Body of pancreas (tissue), 4 donors: Measurements from ENCODE around the gene SLC1A5. TPM values are rescaled to one million over a fixed set of nuclear protein-coding genes. Genes with fewer than 3 reads are reported as not detected.

Source experiments
- ATAC-seq: fragments of 150-250 bp; one replicate; pipeline ENCODE4 v1.9.1; 2016
- DNase-seq, 4 donors: peaks; one replicate each; pipeline ENCODE4 v3.0.0-alpha.2; 2019
- H3K27ac ChIP-seq, 4 donors: fragments of 200-600 bp; sonication (generic); 1 replicate in 3 of 4; 2 replicates in 1 of 4; pipeline versions ENCODE4 v1.5.1 to v1.6.1; 2016 to 2019; ENCODE audit warnings: mild to moderate bottlenecking in 1 of 4, mixed read lengths in 1 of 4, moderate library complexity in 1 of 4
- H3K27me3 ChIP-seq, 2 donors: fragments of 200-600 bp; sonication (generic); one replicate each; pipeline ENCODE4 v1.6.0; 2016; ENCODE audit warnings: mild to moderate bottlenecking in 1 of 2
- H3K36me3 ChIP-seq, 2 donors: fragments of 200-600 bp; sonication (generic); replicated peaks in 1 of 2; 2 replicates each; pipeline ENCODE4 v1.5.1; 2016; ENCODE audit warnings: low read depth in 2 of 2; ENCODE audit not compliant: insufficient read depth in 1 of 2
- H3K4me1 ChIP-seq: fragments of 200-600 bp; sonication (generic); one replicate; pipeline ENCODE4 v1.6.0; 2016
- H3K4me3 ChIP-seq, 2 donors: fragments of 200-600 bp; sonication (generic); 1 replicate in 1 of 2; 2 replicates in 1 of 2; pipeline ENCODE4 v1.5.1; 2016 to 2019
- H3K9me3 ChIP-seq, 3 donors: fragments of 200-600 bp; sonication (generic); 1 replicate in 2 of 3; 2 replicates in 1 of 3; pipeline ENCODE4 v1.5.1; 2016
- CTCF ChIP-seq, 7 experiments: fragments of 450-650 bp in 4 of 7; fragments of 200-600 bp in 3 of 7; sonication (generic) in 3 of 7; IDR thresholded peaks; one replicate each; pipeline ENCODE4 v1.5.1; 2016 to 2019; ENCODE audit warnings: antibody characterized with exemption in 7 of 7
- POLR2A ChIP-seq, 3 donors: fragments of 450-650 bp; IDR thresholded peaks; one replicate each; pipeline ENCODE4 v1.6.1; 2016; ENCODE audit warnings: antibody characterized with exemption in 3 of 3, mild to moderate bottlenecking in 2 of 3
- WGBS, 2 donors: methylation state at CpG; one replicate each; pipeline ENCODE4 v1.1.5; 2017; 5-methylcytosine and 5-hydroxymethylcytosine counted together
- intact Hi-C: fragments of 100-400 bp; cut with DNase I; formaldehyde crosslinking; loops from one replicate; pipeline ENCODE4 v1.15.1; 2023
- total RNA-seq, 2 donors: library from RNA; depleted of rRNA; stranded (reverse); fragments of >200 nt; gene quantifications; one replicate each; pipeline ENCODE4 v1.1.0, GENCODE V29; 2016

Gene SLC1A5
- total RNA-seq, 2 donors from 2014 or later: 31.4 to 39.2 TPM

- Histone ChIP-seq H3K36me3 (no peaks in the 10 kb centered on the region), H3K27me3 (no peaks in the 10 kb centered on the region), H3K4me1 (no peaks in the 10 kb centered on the region), H3K4me3 (no peak overlapping the region), H3K9me3 (no peaks in the 10 kb centered on the region), H3K27ac (no peak overlapping the region)
- TF ChIP-seq POLR2A (IDR thresholded peaks at IDR 0.05) (no peak), CTCF (IDR thresholded peaks at IDR 0.05) (no peak)
- no peak for DNase-seq
- whole genome bisulfite sequencing, 2 donors: 89 to 90% methylated on average over 5 of the region's 5 CpGs
- intact Hi-C loops: no loop called here
- ATAC-seq: no peak
Observed at GRCh38 chr19:46802152-46802551, 13.8 kb upstream of the SLC1A5 start.

DNA sequence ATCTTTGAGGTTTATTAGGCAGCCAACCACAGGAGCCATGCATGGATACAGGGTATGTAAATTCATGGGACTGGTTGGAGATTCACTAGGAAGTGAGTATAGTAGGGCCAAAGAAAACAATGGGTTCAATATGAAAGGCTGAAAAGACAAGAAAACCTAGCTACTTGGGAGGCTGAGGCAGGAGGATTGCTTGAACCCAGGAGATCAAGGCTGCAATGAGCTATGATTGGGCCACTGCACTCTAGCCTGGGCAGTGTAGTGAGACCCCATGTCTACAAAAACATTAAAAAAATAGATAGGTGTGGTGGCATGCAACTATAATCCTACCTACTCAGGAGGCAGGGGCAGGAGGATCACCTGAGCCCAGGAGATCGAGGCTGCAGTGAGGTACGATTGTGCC lies 10.3 kb upstream of the SLC1A5 start:
- no peak overlapping the region for H3K27ac ChIP-seq
- intact Hi-C loops: no loop called here
- DNase-seq (no peak), ATAC-seq (no peak)
- WGBS, 2 donors: 96 to 100% methylated on average over 2 of the region's 2 CpGs
- no peaks in the 10 kb centered on the region for H3K4me1 ChIP-seq
- no peaks in the 10 kb centered on the region for H3K27me3 ChIP-seq
- H3K9me3 ChIP-seq: no peaks in the 10 kb centered on the region
- no peaks in the 10 kb centered on the region for H3K36me3 ChIP-seq
- no peak overlapping the region for H3K4me3 ChIP-seq
- TF ChIP-seq POLR2A (IDR thresholded peaks at IDR 0.05) (no peak), CTCF (IDR thresholded peaks at IDR 0.05) (no peak)

GRCh38 chr19:46797881-46798280 lies 9.5 kb upstream of the SLC1A5 start:
- intact Hi-C loops: no loop called here

DNA sequence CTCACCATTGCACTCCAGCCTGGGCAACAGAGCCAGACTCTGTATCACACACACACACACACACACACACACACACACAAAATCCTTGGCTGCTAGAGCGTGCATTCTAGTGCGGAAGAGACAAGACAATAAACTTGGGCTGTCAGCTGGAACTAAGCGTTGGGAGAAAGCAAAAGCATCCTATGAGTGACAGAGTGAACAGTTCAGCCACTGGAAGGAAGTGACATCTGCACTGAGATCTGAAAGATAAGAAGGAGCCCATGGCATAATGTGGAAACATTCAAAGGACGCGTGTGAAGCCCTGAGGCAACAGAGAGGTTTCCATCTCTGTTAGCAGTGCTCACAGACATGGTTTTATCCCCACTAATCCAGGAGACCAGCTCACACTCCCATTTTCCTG lies 3.5 kb upstream of the SLC1A5 start:
- WGBS, 2 donors: 50 to 90% methylated on average over 5 of the region's 5 CpGs
- Histone ChIP-seq H3K27ac (no peak overlapping the region), H3K36me3 (no peaks in the 10 kb centered on the region), H3K27me3 (no peaks in the 10 kb centered on the region), H3K4me1 (peaks cover 14% of the 10 kb centered on the region), H3K9me3 (no peaks in the 10 kb centered on the region), H3K4me3 (no peak overlapping the region)
- intact Hi-C loops: no loop called here
- no peak for TF ChIP-seq POLR2A (IDR thresholded peaks at IDR 0.05)
- no peak for TF ChIP-seq CTCF (IDR thresholded peaks at IDR 0.05)
- no peak for DNase-seq
- no peak for ATAC-seq

More at GRCh38 chr19:46797881-46798280, 9.5 kb upstream of the SLC1A5 start:
- ATAC-seq (no peak), DNase-seq (no peak)
- Histone ChIP-seq H3K4me3 (no peak overlapping the region), H3K9me3 (no peaks in the 10 kb centered on the region), H3K27me3 (no peaks in the 10 kb centered on the region), H3K36me3 (no peaks in the 10 kb centered on the region), H3K4me1 (no peaks in the 10 kb centered on the region), H3K27ac (no peak overlapping the region)
- WGBS, 2 donors: 90 to 100% methylated on average over 1 of the region's 1 CpG
- TF ChIP-seq CTCF (IDR thresholded peaks at IDR 0.05) (no peak), POLR2A (IDR thresholded peaks at IDR 0.05) (no peak)

DNA sequence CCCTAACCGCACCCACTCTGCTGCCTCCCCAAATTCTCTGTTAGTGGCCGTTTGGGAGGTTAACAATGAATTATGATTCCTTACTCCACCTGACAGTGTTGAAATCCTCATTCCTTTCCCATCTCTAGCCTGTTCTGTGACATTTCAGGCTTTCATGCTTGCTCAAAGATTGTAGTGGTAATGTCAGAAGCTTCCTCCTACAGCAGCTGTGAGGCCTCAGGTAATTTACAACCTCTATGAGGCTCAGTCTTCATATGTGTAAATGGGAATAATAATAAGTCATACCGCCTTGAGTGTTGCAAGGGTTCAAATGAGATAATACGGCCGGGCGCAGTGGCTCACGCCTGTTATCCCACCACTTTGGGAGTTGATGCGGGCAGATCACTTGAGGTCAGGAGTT lies 977 bp upstream of the SLC1A5 start:
- no peaks in the 10 kb centered on the region for H3K9me3 ChIP-seq
- H3K27ac ChIP-seq: no peak overlapping the region
- H3K4me1 ChIP-seq: peaks cover 39% of the 10 kb centered on the region
- WGBS, 2 donors: 78 to 85% methylated on average over 4 to 8 of the region's 8 CpGs
- intact Hi-C loops: no loop called here
- ATAC-seq (no peak), DNase-seq (no peak)
- H3K4me3 ChIP-seq: no peak overlapping the region
- no peak for TF ChIP-seq CTCF (IDR thresholded peaks at IDR 0.05)
- no peak for TF ChIP-seq POLR2A (IDR thresholded peaks at IDR 0.05)
- no peaks in the 10 kb centered on the region for H3K36me3 ChIP-seq
- no peaks in the 10 kb centered on the region for H3K27me3 ChIP-seq
